GM19023 (cell line): ENCODE results near the gene NACC2.

Experiments
- ATAC-seq: cut with Tn5 transposase; IDR thresholded peaks from one replicate; pipeline ENCODE4 v1.9.1; 2021; ENCODE audit warnings: mild to moderate bottlenecking, moderate library complexity; ENCODE audit not compliant: unreplicated experiment

Gene NACC2

DNA sequence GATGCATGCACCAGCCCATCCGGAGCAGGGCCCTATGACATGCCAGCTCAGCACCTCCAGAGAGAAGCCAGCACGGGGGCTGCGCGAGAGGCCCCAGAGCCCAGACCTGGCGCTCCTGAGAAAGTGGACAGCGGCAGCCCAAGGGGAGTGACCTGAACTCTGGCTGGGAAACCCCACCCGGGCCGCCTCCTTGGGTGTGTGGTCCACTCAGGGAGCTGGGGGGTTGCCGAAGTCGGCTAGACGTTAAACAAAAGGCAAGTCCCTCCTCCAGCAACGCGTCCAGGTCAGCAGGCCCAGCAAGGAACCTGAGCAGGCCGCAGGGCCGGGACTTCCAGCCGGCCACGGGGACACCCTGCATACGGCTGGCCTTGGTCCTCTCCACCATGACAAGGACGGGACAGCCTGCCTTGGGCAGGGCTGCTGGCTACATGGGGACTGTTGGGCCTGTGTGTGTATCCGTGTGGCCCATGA is 35.7 kb downstream of the NACC2 start:
- ATAC-seq = no peak

DNA sequence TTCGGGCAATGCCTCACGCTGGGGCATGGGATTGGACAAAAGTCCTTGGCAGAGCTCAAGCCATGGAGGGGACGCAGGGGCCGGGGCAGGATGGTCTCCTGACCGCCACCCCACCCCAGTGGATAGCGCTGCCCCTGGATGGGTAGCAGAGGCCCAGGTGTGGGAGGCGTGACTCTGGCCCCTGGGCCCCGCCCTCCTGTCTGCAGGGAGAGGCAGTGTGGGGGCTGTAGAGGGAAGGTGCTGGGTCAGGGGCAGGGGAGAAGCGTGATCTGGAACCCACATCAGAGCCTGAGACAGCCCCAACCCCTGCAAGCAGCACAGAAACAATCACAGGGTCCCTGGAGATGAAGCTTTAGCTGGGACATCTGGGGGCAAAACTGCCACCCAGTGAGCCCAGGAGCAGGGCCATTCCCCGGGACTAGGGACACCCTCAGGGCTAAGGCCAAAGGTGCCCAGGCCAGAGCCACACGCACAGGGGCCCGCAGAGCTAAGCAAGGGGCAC is 36.2 kb downstream of the NACC2 start:
- no peak for ATAC-seq

DNA sequence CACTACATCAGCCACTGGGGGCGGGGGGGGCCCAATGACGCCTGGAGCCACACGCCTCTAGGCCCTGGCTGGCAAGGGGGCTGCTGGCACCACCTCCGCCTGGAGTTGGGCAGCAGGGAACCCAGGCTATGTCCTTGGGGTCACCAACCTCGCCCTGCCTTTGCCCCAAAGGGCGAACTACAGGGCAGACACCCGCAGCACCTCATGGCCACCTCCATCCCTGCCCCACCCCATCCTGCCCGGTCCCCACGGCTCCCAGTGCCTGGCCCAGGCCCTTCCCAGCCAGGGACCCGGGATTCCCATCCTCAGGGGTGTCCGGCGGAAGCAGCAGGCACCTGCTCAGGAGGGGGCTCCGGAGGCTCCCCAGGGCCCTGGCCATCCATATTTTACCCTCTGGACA is 37.0 kb downstream of the NACC2 start:
- no peak for ATAC-seq

DNA sequence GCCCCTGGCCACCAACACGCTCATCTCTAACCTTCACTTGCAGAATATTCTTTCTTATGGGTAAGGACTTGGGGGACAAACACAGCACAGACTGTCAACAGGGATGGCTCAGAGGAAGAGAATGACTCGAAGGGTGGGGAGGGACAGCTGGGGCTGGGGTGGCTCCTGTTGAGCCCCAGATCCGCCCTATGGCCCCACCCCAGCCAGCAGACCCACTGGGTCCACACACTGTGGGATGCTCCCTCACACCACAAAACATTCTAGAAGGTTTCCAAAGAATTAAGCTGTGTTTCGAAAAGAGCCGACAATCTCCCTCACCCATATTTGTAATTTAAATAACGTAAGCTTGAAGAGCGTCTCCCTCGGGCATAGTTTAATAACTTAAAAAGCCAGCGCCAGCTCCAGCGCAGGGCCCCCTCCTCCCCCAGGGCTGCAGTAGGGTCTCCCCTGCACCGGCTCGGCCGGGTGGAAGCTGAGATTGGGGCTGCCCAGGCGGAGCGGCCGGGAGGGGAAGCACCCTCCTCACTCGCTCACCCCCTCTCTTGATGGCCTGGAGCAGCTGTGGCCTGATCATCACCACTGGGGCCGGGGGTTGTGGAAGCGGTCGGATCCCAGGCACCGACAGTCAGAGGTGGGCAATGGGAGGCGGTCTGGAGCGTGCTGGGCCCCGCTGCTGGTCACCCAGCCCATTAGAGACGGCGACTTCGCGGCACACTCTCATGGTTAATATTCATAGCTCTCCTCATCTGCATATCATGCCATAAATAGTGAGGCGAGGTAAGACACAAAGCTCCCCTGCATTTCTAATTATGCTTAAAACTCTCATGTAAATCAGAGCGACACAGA is 37.6 kb downstream of the NACC2 start:
- ATAC-seq = no peak

DNA sequence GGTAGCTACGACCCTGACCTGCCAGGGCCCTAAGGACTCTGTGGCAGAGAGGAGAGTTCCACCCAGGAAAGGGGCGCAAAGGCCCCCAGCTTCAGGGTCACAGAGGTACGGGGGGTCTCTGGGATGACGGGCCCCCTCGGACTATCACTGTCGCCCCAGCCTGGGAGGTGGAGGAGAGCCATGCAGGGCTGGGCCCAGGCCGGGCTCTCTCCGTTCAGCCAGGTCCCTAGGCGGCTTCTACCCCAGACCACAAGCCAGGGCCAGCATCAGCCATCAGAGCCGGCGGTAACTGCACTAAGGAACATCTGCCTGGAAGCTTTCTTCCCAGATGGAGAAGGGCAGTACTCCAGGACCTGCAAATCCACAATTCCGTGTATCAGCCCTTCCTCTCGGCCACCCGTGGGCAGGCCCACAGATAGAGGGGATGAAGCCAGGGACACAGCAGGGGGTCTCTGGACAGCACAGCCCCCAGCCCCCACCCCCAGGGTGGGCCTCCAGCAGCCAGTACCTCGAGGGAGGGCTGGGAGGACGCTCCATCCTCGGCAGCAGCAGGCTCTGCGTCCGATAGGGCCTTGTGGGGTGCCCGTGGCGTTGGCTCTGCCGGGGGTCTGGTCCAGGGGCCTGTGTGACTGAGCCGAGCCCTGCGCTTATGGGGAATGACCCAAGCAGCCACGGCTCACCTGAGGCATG is 38.4 kb downstream of the NACC2 start:
- ATAC-seq = no peak

DNA sequence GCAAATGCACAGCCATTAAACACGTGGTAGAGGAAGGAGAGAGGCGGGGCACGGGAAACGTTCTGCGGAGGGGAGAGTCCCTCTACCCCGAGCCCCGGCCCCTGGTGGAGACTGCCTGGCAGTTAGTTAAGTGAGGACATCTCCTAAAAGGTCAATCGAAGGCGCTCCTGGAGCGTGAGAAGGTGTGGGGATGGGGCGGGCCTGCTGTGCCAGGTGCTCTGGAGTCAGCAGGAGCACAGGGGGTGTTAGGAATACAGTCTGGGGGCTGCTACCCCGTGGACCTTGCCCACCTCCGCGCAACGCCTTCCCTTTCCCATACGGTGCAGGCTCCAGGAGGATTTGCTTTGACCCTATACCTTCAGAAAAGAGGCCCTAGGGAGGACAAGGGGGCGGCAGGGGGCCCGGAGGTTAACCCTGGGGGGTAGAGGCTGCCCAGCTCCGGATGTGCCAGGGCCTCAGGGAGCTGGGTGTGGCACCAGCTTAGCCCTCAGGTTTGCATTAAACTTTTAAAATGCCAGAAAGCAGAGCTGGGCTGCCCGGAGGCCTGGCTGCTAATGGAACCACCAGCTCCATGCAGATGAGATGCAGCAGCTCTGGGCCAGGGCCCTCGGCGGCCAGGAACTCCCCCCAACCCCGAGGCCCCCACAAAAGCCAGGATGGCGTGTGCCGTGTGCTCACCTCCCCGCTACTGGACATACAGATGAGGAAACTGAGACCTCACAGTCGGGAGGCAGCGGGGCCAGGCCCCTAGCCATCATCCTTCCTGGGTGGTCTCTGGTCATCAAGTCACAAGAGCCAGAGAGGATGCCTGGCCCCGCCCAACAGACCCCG is 39.2 kb downstream of the NACC2 start:
- no peak for ATAC-seq

DNA sequence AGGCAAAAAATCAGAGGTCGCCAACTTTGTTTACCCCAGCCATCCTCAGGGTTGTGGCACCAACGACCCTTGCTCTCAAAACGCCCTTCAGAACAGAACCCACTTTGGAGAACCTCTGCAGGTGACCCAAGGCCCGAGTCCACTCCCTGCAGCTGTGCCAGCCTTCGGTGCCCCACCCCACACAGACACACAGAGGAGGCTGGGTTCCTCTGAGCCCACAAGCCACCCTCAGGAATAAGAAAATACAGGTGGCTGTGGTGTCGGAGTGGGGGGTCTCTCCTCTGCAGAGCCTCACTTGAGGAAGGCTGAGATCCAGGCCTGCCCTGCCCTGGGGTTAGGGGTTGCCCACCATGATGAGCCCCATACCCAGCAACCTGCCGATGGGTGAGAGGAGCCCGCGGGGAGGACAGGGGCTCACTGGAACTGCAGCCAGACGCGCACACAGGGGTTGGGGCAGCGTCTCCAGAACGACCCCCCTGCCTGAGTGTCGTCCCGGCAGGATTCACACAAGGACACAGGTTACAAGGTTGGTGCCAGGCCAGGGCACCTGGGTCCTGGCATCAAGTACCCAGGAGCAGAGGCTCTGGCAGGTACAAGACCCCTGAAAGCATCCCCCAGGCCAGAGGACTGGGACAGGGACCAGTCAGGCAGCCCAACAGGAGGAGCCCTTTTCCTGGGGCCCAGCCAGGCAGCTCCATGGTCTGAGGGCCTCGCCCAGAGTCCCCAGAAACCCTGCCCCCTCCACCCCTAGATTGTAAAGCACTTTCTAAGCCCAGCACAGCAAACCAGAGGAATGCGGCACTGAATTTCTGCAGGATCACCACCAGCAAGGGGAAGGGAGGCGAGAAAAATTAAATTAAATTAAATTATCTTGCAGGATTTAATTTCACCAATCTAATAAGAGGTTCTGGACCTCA is 40.0 kb downstream of the NACC2 start:
- no peak for ATAC-seq

DNA sequence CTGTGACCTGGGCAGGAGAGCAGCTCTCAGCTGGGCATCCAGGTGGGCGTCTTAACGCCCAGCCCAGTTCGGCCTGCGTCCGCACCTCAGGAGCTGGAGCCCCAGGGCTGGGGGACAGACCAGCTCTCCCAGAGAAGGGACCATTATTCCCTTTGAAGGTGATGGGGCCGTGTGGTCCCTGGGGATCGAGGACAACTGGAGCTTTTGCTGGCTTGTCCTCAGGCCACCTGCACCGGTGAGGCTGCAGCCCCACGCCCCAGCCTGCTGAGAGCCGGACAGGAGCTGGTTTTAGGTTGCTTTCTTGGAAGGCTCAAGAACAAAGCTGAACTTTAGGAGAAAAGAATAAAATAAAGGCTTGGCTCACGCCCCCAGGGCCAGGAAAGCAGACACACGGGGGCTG is 40.9 kb downstream of the NACC2 start:
- ATAC-seq = no peak

DNA sequence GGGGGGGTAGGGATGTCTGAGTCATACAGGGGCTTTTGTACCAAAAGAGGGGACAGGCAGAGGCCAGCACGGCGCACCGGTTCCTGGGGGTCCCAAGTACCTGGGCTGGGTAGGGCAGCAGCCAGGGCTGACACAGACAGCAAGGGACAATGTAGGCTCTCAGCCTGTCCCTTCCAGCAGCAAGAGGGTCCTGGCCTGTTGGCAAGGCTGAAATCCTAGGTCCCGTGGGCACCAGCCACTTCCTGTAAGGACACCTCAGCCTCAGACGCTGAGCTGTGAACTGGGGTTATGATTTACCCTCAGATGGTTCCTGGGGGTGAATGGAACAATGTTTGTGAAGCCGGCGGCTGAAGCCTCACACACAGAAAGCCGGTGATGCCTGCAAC is 41.3 kb downstream of the NACC2 start:
- no peak for ATAC-seq

DNA sequence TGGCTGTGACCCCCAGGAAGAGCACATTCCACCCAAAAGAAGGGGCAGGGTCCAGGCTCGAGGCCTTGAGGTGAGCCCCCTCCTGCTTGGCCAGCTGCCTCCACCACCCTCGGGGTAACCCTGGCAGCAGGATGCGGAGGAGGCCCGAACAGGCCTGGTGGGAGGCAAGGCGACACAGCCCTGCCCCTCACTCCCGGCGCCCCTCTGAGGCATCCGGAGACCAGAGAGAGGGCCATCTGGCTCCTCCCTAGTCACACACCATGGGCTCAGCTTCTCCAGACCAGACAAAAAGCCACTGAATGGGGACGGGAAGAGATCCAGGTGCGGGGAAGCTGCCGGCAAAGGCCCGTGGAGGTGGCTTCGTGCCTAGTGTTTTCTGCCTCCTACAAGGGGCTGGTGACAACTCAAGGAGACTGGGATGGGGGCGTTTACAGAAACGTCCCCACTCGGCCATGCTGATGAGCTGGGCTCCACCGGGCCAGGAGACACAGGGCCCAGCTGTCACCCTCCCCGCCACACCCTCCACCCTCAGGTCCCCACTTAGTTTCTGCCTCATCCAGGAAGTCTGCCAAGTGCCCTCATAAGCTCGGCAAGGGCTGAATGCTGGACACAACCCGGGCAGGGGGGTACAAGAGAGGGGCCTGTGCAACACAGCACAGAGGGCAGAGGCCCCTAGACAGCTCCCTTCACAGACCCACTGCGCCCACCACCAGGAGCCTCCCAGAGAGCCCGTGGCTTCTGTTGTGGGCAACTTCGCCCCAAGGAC is 41.9 kb downstream of the NACC2 start:
- ATAC-seq = no peak

DNA sequence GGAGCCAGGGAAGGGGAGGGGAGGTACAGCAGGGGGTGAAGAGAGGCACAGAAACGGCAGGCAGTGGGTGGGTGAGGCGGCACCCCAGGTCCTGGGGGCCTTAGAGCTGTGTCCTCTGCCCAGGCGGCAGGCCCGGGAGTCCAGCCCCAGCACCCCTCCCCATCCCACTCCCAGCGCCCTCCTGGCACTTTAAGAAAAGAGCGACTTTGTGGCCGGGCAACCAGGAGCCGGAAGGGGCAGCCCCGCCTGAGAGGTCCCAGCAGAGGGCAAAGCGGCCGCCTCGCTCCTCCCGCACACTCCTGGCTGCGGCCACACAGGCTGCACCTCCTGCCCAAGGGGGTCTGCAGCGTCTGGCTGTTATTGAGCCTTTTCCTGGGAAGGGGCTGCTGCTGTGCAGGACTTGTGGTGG is 42.6 kb downstream of the NACC2 start:
- ATAC-seq = no peak

DNA sequence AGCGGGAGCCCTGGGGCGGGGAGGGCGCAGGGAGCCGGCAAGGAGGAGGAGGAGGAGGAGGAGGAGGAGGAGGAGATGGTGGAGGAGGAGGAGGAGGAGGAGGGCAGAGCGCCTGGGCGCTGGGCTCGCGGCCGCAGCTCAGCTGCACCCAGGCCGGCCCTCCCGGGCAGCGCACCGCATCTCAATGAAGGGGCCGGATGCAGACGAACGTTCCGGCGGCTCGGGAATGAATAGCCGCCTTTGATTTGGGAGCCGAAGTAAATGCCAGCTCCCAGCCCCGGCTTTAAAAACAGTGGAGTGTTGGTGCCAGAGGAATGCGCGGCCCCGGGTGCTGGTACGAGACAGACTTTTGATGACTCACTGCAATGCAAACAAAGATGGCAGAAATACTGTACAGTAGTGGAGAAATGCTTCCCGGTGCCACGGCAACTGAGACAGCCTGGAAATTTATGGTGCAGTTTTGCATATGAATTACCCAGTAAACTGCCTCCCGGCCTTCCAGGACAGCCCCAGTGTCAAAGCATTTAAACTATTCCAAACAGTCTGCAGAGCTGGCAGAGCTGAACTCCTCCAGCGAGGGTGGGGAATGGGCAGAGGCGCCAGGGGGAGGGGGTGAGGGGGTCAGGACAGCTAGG is 43.1 kb downstream of the NACC2 start:
- no peak for ATAC-seq

DNA sequence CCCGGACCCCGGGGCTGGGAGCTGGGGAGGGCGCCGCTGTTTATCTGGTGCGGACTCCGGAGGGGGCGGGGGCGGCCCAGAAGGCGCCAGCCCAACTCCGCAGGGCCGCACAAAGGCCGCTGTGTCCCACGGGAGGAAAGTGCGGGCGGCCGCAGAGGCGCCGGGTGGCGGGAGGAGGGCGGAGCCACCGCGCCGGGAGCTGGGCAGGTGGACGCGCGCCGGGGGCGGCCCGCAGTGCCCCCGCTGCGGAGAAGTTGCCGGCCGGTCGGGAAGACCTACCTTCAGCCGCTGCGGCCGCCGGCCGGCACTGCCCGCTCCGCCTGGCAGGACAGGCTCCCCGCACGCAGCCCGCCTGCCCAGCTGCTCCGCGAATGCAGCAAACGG is 43.6 kb downstream of the NACC2 start:
- no peak for ATAC-seq

DNA sequence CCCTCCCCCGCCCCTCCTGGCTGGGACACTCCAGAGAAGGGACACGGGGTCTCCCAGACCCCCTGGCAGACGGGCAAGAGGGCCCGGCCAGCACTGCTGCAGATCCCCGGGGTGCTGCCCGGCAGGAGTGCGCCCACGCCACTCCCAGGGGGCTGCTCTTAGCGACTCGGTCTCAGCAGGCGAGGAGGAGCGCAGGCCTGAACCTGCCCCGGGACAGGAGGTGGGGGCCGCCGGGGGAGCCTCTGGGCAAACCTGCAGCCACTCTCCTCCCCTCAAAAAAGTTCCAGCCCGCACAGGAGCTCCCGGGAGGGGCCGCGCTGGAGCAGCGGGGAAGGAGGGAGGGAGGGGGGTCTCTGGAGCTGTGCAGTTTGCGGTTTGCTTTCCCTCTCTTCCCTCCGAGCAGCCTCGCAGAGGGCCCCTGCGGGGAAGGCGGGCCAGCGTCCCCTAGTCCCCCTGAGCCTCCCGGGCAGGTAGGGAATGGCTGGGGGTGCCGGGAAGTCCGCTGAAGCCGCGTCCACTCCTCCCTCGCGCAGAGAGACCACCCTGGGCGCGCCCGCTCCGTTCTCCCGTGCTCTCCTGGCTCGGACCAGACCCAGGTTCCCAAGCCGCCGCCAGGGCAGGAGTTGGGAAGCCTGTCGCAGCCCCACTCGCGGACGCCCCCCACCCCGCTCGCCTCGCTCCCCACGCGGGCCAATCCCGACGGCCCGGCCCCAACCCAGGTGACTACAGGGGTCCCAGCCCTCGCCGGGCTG is 44.2 kb downstream of the NACC2 start:
- ATAC-seq = no peak

DNA sequence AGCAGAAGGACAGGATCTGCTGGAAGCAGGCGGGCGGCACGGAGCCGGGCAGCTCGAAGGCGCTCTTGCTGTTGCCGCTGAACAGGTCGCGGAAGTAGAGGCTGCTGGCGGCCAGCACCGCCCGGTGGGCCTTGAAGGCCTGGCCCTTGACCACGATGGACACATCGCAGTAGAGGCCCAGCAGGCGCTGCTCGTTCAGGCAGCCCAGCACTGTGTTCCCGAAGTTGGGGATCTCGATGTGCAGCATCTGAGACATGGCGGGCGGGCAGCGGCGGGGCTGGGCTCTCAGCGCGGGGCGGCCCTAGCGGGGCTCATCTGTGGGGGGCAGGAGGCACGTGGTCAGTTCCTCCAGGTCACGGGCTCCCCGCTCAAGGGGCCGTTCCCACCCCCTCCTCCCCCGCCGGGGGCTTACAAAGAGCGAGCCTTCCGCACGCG is 44.8 kb downstream of the NACC2 start:
- ATAC-seq = no peak

DNA sequence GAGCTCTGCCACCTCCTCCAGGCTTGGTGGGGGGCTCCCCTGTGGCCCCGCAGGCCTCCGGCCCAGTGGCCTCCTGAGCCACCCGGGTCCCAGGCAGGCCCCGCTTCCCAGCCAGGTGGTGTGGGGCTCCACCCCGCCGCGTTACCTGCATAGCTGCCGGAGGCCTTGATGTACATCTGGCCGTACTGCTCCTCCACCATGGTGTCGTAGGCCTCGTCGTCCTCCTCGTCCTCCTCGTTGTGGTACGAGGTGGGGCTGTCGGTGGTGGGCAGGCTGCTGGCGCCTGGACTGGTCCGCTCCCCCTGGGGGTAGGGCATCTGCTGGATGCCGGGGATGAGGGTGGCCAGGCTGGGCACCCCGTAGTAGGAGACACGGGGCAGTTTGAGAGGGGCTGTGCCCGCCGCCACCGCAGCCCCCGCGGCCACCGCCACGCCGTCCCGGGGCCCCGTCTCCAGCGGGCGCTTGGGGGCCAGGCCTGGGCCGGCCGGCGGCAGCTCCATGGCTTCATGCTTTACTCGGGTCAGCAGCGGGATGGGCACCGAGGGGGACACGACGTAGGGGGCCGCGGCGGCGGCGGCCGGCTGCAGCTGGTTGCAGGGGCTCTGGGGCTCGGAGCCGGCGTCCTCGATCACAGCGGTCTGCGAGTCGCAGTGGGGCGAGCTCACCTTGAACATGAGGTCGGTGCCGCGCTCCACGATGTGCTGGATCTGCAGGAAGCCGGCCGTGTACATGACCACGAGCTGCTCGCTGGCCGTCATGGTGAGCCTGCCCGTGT is 45.4 kb downstream of the NACC2 start:
- ATAC-seq = no peak

DNA sequence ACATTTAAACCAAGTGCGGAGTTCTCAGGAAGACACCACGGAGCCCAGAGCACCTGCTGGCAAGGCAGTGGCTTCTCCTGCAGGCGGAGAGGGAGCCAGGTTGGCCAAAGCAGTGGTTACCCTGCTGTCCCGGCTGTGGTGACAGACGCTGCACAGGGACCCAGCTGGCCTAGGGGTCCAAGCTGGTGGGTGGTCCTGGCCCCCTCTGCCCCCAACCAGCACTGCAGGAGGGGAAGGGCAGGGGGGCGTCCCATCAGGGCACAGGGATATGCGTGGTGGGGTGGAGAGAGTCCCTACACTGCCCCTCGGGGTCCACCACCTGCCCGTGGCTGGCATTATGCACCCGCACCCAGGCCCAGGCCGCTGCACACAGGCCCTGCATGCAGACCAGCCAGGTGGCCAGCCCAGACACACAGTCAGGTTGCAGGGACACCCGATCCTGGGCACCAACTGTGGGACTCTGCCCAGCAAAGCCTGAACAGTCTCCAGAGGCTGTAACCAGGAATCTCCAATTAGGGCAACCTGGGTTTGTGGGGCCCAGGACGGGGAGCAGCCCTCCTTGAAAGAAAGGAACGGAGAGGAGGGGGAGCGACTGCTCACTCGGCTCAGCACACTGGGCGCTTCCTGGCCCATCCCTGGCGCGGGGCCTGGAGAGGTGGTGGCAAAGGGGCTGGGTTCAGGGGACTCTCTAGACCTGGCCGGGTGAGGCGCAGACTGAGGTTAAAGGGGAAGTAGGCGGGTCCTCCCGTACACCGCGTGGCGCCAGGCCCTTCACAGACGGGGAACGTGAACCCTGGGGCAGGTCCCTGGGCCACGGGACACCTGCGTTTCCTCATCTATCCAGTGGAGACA is 46.3 kb downstream of the NACC2 start:
- no peak for ATAC-seq
